Right atrium auricular region (tissue), 2 donors: ENCODE measurements around the gene TMCO5A. TPM values are rescaled to one million over a fixed set of nuclear protein-coding genes. Genes with fewer than 3 reads are reported as not detected.

Experiments
- DNase-seq: peaks from one replicate; pipeline ENCODE4 v3.0.0-alpha.2; 2019; ENCODE audit warnings: low spot score
- H3K27ac ChIP-seq, 2 donors: fragments of 200-600 bp; sonication (generic); 1 replicate in 1 of 2; 2 replicates in 1 of 2; pipeline ENCODE4 v1.5.1; 2016 to 2019
- H3K27me3 ChIP-seq, 2 donors: fragments of 200-600 bp; sonication (generic); one replicate each; pipeline versions ENCODE4 v1.5.1 to v1.6.0; 2017 to 2019
- H3K36me3 ChIP-seq: fragments of 200-600 bp; sonication (generic); one replicate; pipeline ENCODE4 v1.5.1; 2016
- H3K4me1 ChIP-seq, 2 donors: fragments of 200-600 bp; sonication (generic); one replicate each; pipeline versions ENCODE4 v1.5.1 to v1.6.0; 2017 to 2019
- H3K4me3 ChIP-seq, 2 donors: fragments of 200-600 bp; sonication (generic); 1 replicate in 1 of 2; 2 replicates in 1 of 2; pipeline ENCODE4 v1.5.1; 2017 to 2019; ENCODE audit warnings: mild to moderate bottlenecking in 1 of 2, moderate library complexity in 1 of 2
- H3K9me3 ChIP-seq, 2 donors: fragments of 200-600 bp; sonication (generic); one replicate each; pipeline ENCODE4 v1.5.1; 2019
- total RNA-seq, 2 donors: library from RNA; depleted of rRNA; stranded (reverse); fragments of >200 nt; gene quantifications; one replicate each; pipeline ENCODE4 v1.1.0, GENCODE V29; 2016
- TF ChIP-seq, protein P1 (sequence below), 2 donors: fragments of 200-600 bp; sonication (generic); IDR thresholded peaks; one replicate each; pipeline ENCODE4 v1.5.1; 2019; ENCODE audit warnings: antibody characterized with exemption in 2 of 2

Gene TMCO5A
- total RNA-seq, 2 donors from 2014 or later, result not detected

DNA sequence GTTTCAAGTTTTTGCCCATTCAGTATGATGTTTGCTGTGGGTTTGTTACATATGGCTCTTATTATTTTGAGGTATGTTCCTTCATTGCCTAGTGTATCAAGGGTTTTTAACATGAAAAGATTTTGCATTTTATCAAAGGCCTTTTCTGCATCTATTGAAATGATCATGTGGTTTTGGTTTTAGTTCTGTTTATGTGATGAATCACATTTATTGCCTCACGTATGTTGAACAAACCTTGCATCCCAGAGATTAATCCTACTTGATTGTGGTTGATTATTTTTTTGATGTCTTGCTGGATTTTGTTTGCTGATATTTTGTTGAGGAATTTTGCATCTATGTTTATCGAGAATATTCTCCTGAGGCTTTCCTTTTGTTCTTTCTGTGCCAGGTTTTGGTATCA, 39.4 kb downstream of the TMCO5A start:
- Histone ChIP-seq H3K4me3 (no peak overlapping the region), H3K27ac (no peak overlapping the region), H3K4me1 (no peaks in the 10 kb centered on the region), H3K36me3 (no peaks in the 10 kb centered on the region), H3K9me3 (peaks cover 0 to 6% of the 10 kb centered on the region in 2 donors), H3K27me3 (no peaks in the 10 kb centered on the region)
- no peak for DNase-seq
- TF ChIP-seq, protein P1, sequence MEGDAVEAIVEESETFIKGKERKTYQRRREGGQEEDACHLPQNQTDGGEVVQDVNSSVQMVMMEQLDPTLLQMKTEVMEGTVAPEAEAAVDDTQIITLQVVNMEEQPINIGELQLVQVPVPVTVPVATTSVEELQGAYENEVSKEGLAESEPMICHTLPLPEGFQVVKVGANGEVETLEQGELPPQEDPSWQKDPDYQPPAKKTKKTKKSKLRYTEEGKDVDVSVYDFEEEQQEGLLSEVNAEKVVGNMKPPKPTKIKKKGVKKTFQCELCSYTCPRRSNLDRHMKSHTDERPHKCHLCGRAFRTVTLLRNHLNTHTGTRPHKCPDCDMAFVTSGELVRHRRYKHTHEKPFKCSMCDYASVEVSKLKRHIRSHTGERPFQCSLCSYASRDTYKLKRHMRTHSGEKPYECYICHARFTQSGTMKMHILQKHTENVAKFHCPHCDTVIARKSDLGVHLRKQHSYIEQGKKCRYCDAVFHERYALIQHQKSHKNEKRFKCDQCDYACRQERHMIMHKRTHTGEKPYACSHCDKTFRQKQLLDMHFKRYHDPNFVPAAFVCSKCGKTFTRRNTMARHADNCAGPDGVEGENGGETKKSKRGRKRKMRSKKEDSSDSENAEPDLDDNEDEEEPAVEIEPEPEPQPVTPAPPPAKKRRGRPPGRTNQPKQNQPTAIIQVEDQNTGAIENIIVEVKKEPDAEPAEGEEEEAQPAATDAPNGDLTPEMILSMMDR (IDR thresholded peaks at IDR 0.05), result no peak

DNA sequence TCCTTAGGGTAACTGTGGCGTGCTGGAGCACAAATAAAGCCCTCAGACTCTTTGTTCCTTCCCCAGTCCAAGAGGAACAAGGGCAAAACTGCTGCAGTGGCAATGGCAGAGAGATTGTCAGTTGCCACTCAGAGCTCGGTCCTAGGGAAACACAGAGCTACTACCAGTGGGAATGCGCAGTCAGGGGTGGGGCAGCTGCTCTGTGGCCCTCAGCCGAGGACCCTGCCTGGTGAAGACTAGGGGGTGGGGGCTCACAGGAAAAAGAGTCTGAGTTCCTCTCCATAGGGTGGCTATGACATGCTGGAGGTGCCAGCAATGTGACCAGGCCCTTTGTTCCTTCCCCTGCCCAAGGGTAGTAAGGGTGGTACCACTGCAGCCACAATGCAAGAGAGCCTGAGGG, 43.8 kb downstream of the TMCO5A start:
- H3K9me3 ChIP-seq, result no peaks in the 10 kb centered on the region
- H3K36me3 ChIP-seq, result no peaks in the 10 kb centered on the region
- no peaks in the 10 kb centered on the region for H3K4me1 ChIP-seq
- no peak overlapping the region for H3K27ac ChIP-seq
- TF ChIP-seq, protein P1 (IDR thresholded peaks at IDR 0.05), result no peak
- DNase-seq, result no peak
- no peak overlapping the region for H3K4me3 ChIP-seq
- H3K27me3 ChIP-seq, result no peaks in the 10 kb centered on the region

DNA sequence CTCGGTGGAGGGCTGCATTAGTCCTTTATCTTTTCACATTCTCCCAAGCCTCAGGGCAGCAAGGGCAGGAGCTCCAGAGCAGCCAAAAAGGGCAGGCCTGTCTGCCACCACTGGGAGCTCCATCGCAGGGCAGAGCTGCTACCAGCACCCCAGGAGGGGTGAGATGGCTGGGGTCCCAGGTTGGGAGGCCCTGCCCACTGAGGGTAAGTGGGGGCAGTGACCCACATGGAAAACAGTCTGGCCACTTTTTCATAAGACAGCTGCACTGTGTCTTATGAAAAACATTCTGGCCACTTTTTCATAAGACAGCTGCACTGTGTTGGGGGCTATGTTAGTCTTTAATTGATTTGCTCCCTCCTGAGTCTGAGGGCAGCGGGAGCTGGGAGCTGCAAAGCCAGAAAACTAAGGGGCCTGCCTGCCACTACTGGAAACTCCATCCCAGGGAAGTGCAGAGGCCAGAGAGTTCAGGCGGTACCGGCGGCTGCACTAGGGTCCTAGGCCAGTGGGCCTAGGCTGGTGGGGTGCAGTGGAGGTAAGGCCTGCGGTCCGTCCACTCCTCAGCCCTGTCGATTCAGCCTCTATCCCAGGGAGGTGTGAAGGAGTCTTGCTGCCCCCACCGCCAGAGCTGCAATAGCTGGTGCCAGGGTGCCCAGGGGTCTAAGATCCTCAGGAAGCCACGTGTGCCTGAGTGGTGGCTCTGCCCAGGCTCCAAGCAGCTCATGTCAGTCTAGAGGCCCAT, 45.4 kb downstream of the TMCO5A start:
- H3K27me3 ChIP-seq, result no peaks in the 10 kb centered on the region
- no peaks in the 10 kb centered on the region for H3K9me3 ChIP-seq
- H3K36me3 ChIP-seq, result no peaks in the 10 kb centered on the region
- H3K4me1 ChIP-seq, result no peaks in the 10 kb centered on the region
- no peak overlapping the region for H3K27ac ChIP-seq
- DNase-seq, result no peak
- H3K4me3 ChIP-seq, result no peak overlapping the region
- TF ChIP-seq, protein P1 (IDR thresholded peaks at IDR 0.05), result no peak

DNA sequence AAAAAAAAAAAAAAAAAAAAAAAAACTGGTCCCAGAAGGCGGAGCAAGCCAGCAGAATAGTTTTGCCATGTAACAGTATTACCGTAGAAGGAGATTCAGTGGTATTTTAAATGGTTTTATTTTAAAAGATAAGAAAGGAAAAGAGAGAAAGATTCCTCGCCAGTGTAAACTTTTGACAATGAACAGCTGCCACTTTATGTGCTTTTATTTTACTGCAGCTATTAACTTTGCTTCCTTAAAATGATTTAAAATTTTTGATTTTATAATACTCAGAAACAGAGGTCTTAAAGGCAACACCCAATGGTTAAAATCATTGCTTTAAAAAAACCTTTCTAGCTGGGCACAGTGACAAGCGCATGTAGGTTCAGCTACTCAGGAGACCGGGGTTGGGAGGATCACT, 46.8 kb downstream of the TMCO5A start:
- H3K4me1 ChIP-seq, result no peaks in the 10 kb centered on the region
- no peaks in the 10 kb centered on the region for H3K36me3 ChIP-seq
- H3K9me3 ChIP-seq, result no peaks in the 10 kb centered on the region
- DNase-seq, result no peak
- TF ChIP-seq, protein P1 (IDR thresholded peaks at IDR 0.05), result no peak
- H3K4me3 ChIP-seq, result no peak overlapping the region
- H3K27ac ChIP-seq, result no peak overlapping the region
- no peaks in the 10 kb centered on the region for H3K27me3 ChIP-seq

DNA sequence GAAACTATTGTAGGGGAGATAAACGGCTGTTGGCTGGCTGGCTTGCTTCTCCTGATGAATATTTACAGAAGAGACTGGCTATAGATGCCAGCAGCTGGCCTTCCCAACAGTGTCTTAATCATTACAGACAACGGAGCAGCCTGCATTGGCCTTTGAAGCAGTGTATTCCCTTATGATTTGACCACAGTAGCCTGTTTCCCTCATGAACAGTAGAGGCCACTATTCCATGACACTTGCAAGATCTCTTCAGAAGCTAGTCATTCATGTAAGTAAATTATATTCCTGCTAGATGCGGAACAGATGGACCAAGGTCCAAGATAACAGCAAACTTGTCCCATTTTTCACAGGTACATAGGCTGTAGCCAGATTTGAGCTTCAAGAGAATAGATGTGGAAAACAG, 47.3 kb downstream of the TMCO5A start:
- TF ChIP-seq, protein P1 (IDR thresholded peaks at IDR 0.05), result peak in 1 of 2 donors; percentile 42
- no peak overlapping the region for H3K4me3 ChIP-seq
- DNase-seq, result no peak
- no peaks in the 10 kb centered on the region for H3K36me3 ChIP-seq
- no peaks in the 10 kb centered on the region for H3K9me3 ChIP-seq
- no peak overlapping the region for H3K27ac ChIP-seq
- no peaks in the 10 kb centered on the region for H3K27me3 ChIP-seq
- H3K4me1 ChIP-seq, result no peaks in the 10 kb centered on the region

DNA sequence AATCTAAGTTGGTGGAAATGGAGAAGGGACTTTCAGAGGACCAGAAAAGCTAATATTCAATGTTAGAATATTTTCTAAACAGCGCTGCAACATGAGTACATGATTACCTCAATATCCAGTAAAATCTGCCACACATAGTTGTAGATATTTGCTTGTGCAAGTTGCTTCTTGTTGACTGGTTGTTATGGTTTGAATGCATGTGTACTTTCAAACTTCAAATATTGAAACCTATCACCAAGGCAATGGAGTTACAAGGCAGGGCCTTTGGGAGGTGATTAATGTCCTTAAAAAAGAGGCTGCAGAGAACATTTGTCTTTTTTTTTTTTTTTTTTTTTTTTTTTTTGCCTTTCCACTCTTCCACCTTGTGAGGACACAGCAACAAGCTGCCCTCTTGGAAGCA, 49.9 kb downstream of the TMCO5A start:
- TF ChIP-seq, protein P1 (IDR thresholded peaks at IDR 0.05), result no peak
- no peaks in the 10 kb centered on the region for H3K36me3 ChIP-seq
- no peaks in the 10 kb centered on the region for H3K27me3 ChIP-seq
- peaks cover 0 to 13% of the 10 kb centered on the region in 2 donors for H3K9me3 ChIP-seq
- H3K27ac ChIP-seq, result no peak overlapping the region
- DNase-seq, result no peak
- H3K4me3 ChIP-seq, result no peak overlapping the region
- H3K4me1 ChIP-seq, result no peaks in the 10 kb centered on the region
